ENCODE data around the gene BNIP5.

GRCh38 chr6:36320475-36320874 is 16.2 kb downstream of the BNIP5 start:
- TF ChIP-seq CTCF (IDR thresholded peaks at IDR 0.05; ENCODE audit: low read depth, low read length) (no peak), POLR2A (IDR thresholded peaks at IDR 0.05; ENCODE audit: extremely low read depth, insufficient read length) (no peak)
